Karpas-422 (cell line): ENCODE measurements around the gene AP1S1. TPM values are rescaled to one million over a fixed set of nuclear protein-coding genes. Genes with fewer than 3 reads are reported as not detected.
A peak's percentile ranks its signal among the peaks of the same experiment; 100 is the strongest.
"Not testable (repeated sequence)": the region's sequence is repeated elsewhere in the genome, so short reads cannot be mapped to it uniquely, and the experiment has no call there.

Experiments
- DNase-seq: peaks from one replicate; pipeline ENCODE4 v3.0.0-alpha.2; 2015
- H2AFZ ChIP-seq: fragments of 200-600 bp; sonication (generic); 2 replicates; pipeline ENCODE4 v1.6.1; 2014; ENCODE audit warnings: antibody characterized with exemption, low read length, mixed read lengths
- H3K27ac ChIP-seq: fragments of 200-600 bp; sonication (generic); 2 replicates; pipeline ENCODE4 v1.5.1; 2014; ENCODE audit warnings: mild to moderate bottlenecking, low read length, moderate library complexity
- H3K27me3 ChIP-seq: fragments of 200-600 bp; sonication (generic); 2 replicates; pipeline ENCODE4 v1.6.1; 2014; ENCODE audit warnings: low read length, mixed read lengths
- H3K36me3 ChIP-seq: fragments of 200-600 bp; sonication (generic); 2 replicates; pipeline ENCODE4 v1.6.1; 2014; ENCODE audit warnings: low read length, mixed read lengths; ENCODE audit not compliant: insufficient read depth
- H3K4me1 ChIP-seq: fragments of 200-600 bp; sonication (generic); 2 replicates; pipeline ENCODE4 v1.6.1; 2014; ENCODE audit warnings: mild to moderate bottlenecking, low read length, mixed read lengths
- H3K4me2 ChIP-seq: fragments of 200-600 bp; sonication (generic); 2 replicates; pipeline ENCODE4 v1.6.1; 2014; ENCODE audit warnings: low read length, low read depth, mild to moderate bottlenecking; ENCODE audit not compliant: poor library complexity, severe bottlenecking
- H3K4me3 ChIP-seq: fragments of 200-600 bp; sonication (generic); 2 replicates; pipeline ENCODE4 v1.5.1; 2014; ENCODE audit warnings: mild to moderate bottlenecking, antibody characterized with exemption, low read length, mixed read lengths
- H3K79me2 ChIP-seq: fragments of 200-600 bp; sonication (generic); 2 replicates; pipeline ENCODE4 v1.6.1; 2014; ENCODE audit warnings: mild to moderate bottlenecking, low read length, mixed read lengths
- H3K9ac ChIP-seq: fragments of 200-600 bp; sonication (generic); 2 replicates; pipeline ENCODE4 v1.6.0; 2014; ENCODE audit warnings: low read length
- H3K9me2 ChIP-seq: fragments of 200-600 bp; sonication (generic), shearing (Covaris generic); replicated peaks from 2 replicates; pipeline ENCODE4 v1.6.0; 2014; ENCODE audit warnings: mild to moderate bottlenecking, low read length, moderate library complexity; ENCODE audit not compliant: insufficient read depth
- H3K9me3 ChIP-seq: fragments of 300-700, 200-600 bp; sonication (generic); 2 replicates; pipeline ENCODE4 v1.6.1; 2014; ENCODE audit warnings: low read length, mixed read lengths
- H4K20me1 ChIP-seq: fragments of 200-600 bp; sonication (generic); 2 replicates; pipeline ENCODE4 v1.6.1; 2014; ENCODE audit warnings: mild to moderate bottlenecking, antibody characterized with exemption, low read length, low read depth; ENCODE audit not compliant: insufficient read depth
- total RNA-seq: library from RNA; depleted of rRNA; stranded (reverse); fragments of >200 nt; shearing (Covaris generic); gene quantifications from 2 replicates; pipeline ENCODE4 v1.2.3, GENCODE V29; 2014; ENCODE audit warnings: low replicate concordance

The AP1S1 gene
- total RNA-seq, 1 experiment from 2014 or later = 150 TPM

DNA sequence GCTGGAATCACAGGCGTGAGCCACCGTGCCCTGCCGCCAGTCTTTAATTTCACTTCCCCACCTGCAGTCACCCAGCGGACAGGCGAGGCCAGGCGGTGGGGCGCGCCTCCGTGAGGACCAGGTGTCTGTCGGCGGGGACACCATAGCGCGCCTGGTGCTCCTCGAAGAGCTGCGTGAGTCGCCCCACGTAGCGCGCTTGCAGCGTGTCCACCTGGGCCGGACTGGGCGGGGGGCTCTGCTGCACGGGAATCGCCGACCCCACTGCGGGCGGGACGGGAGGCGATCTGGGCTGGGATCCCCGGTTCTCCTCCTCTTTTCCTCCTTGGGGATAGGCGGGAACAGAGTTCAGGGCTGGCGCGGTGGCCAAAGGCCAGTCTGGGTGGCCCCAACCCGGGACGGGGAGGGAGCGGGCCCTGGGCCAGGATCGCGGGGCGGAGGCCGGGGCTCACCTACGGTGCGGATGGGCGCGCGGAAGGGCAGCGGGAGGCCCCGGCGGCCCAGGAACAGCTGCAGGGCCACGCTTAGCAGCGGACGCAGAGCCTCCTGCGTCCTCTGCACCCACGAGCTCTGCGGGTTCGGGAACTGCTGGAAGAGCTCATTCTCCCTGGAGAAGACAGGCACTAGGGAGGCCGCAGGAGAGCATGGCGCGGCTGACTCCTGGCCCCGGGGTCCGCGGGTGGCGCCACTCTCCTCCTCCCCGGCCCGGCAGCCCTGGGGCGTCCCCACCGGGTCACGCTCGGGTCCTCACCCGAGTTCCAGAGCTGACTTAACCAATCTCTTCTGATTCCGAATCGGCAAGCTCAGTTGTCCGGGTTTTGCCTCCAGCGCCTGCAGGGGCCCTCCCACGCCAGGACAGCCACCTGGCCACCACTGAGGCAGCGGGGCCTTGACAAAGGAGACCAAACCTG is 47.7 kb downstream of the AP1S1 start:
- H3K9ac ChIP-seq = no peak overlapping the region

DNA sequence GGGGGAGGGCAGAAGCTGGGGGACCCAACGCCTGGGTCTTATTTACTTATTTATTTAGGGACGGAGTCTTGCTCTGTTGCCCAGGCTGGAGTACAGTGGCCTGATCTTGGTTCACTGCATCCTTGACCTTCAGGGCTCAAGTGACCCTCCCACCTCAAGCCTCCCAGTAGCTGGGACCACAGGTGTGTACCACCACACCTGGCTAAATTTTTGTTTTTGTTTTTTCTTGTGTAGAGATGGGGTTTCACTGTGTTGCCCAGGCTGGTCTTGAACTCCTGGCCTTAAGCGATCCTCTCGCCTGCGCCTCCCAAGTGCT is 48.3 kb downstream of the AP1S1 start:
- H3K27me3 ChIP-seq = no peaks in the 10 kb centered on the region
- H3K79me2 ChIP-seq = no peaks in the 10 kb centered on the region
- H3K36me3 ChIP-seq = no peaks in the 10 kb centered on the region
- no peak for DNase-seq
- H3K4me1 ChIP-seq = peaks cover 7% of the 10 kb centered on the region
- H3K4me2 ChIP-seq = no peak overlapping the region
- H3K9me2 ChIP-seq = no peaks in the 10 kb centered on the region
- H3K4me3 ChIP-seq = no peak overlapping the region
- H2AFZ ChIP-seq = no peak overlapping the region
- H3K27ac ChIP-seq = no peak overlapping the region
- H4K20me1 ChIP-seq = no peaks in the 10 kb centered on the region
- H3K9ac ChIP-seq = no peak overlapping the region
- H3K9me3 ChIP-seq = no peaks in the 10 kb centered on the region

More for the DNA sequence above, 47.7 kb downstream of the AP1S1 start:
- no peak overlapping the region for H3K4me3 ChIP-seq
- H3K36me3 ChIP-seq = no peaks in the 10 kb centered on the region
- H2AFZ ChIP-seq = no peak overlapping the region
- H3K4me1 ChIP-seq = peaks cover 7% of the 10 kb centered on the region
- no peaks in the 10 kb centered on the region for H3K27me3 ChIP-seq
- H3K79me2 ChIP-seq = no peaks in the 10 kb centered on the region
- H3K27ac ChIP-seq = no peak overlapping the region
- no peak overlapping the region for H3K4me2 ChIP-seq
- no peaks in the 10 kb centered on the region for H3K9me3 ChIP-seq
- H4K20me1 ChIP-seq = no peaks in the 10 kb centered on the region
- no peaks in the 10 kb centered on the region for H3K9me2 ChIP-seq
- DNase-seq = no peak

DNA sequence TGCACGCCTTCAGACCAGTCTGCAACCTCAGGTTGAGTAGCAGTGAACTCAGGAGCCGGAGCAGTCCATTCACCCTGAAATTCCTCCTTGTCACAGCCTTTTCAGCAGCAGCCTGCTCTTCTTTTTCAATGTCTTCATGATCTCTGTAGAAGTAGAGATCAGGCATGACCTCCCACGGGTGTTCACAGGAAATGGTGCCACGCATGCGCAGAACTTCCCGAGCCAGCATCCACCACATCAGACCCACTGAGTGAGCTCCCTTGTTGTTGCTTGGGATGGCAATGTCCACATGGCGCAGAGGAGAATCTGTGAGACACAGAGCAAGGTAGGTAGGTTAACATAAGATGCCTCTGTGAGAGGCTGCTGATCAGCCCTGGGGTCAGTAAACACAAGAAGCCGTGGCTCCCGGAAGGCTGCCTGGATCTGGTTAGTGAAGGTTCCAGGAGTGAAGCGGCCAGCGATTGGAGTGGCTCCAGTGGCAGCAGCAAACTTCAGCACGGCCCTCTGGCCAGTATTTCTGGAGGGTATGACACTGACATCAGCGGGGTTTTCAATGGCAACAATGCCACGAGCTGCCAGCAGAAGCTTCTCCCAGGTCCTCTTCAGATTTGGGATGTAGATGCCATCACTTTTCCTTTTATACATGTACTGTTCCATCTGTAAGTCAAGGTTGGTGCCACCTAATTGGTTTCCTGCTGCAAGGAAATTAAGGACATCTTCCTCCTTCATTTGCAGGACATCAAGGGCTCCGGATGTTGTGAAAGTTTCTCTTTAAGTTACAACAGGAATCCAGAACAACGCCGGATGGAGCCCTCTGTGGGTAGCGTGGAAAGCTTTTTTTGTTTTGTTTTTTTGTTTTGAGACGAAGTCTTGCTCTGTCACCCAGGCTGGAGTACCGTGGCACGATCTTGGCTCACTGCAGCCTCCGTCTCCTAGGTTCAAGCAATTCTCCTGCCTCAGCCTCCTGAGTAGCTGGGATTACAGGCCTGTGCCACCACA is 49.8 kb downstream of the AP1S1 start:
- not testable (repeated sequence) for H4K20me1 ChIP-seq, H3K27me3 ChIP-seq, H3K9me3 ChIP-seq, H3K9me2 ChIP-seq, H3K36me3 ChIP-seq, DNase-seq, H3K4me1 ChIP-seq, H3K27ac ChIP-seq, H3K79me2 ChIP-seq, H3K4me3 ChIP-seq
- H3K9ac ChIP-seq = peak overlapping the region; percentile 31
- H2AFZ ChIP-seq = peak overlapping the region; percentile 84; the same call in 1 of the 2 replicates
- H3K4me2 ChIP-seq = peak overlapping the region; percentile 44

DNA sequence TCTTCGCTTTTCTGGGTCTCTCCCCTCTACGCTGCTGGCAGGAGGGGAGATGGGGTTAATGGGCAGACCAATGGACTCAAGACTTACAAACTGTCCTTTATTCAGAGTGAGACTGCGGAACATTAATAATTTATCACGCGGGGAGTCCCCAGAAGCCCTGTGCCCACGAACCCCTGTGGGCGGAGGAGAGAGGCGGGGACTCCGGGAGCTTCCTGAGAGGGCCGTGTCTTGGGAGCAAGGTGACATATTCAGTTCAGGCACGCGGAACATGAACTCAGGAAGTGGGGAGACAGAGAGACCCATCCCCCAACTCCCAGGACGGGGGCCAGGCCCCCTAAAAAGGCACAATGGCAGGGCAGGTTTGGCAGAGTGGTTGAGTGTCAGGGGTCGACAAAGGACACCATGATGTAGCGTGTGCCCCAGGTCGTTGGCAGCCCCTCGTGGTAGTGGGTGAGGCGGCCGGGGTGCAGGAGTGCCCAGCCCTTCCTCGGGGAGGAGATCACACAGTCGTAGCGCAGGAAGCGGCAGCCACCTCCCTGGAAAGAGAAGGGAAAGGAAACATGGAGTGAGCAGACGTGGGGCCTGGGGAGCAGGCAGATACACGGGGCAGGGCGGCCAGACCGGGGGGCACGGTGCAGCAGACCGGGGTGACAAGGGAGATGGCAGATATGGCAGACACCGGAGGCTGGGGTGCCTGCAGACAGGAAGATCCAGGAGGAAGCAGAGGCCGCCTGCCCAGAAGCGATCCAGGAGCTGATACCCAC is 51.8 kb downstream of the AP1S1 start:
- peaks cover 7% of the 10 kb centered on the region for H3K4me1 ChIP-seq
- no peak overlapping the region for H2AFZ ChIP-seq
- no peaks in the 10 kb centered on the region for H3K27me3 ChIP-seq
- no peak overlapping the region for H3K4me3 ChIP-seq
- H3K9me3 ChIP-seq = no peaks in the 10 kb centered on the region
- no peak overlapping the region for H3K9ac ChIP-seq
- no peaks in the 10 kb centered on the region for H4K20me1 ChIP-seq
- H3K9me2 ChIP-seq = no peaks in the 10 kb centered on the region
- H3K27ac ChIP-seq = no peak overlapping the region
- no peaks in the 10 kb centered on the region for H3K36me3 ChIP-seq
- no peaks in the 10 kb centered on the region for H3K79me2 ChIP-seq
- DNase-seq = no peak
- H3K4me2 ChIP-seq = no peak overlapping the region

DNA sequence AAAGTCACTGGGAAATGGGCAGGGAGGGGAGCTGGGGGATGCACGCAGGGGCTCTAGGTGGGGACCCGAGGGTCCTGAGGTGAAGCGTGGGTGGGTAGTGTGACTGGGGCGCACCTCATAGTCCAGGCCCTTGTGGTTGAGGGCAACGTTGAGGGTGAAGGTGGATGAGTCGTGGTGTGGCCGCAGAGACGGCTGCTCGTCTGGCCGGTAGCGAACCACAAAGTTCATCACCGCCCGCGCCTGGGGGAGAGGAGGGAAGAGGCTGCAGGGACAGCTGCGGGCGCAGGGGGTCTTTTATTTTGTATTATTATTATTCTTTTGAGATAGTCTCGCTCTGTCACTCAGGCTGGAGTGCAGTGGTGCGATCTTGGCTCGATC is 52.4 kb downstream of the AP1S1 start:
- no peaks in the 10 kb centered on the region for H3K9me3 ChIP-seq
- no peak overlapping the region for H2AFZ ChIP-seq
- H3K27ac ChIP-seq = no peak overlapping the region
- H3K79me2 ChIP-seq = no peaks in the 10 kb centered on the region
- no peak for DNase-seq
- H3K4me2 ChIP-seq = no peak overlapping the region
- H3K4me1 ChIP-seq = peaks cover 7% of the 10 kb centered on the region
- no peaks in the 10 kb centered on the region for H3K9me2 ChIP-seq
- no peak overlapping the region for H3K9ac ChIP-seq
- H3K4me3 ChIP-seq = no peak overlapping the region
- H3K36me3 ChIP-seq = no peaks in the 10 kb centered on the region
- no peaks in the 10 kb centered on the region for H3K27me3 ChIP-seq
- H4K20me1 ChIP-seq = no peaks in the 10 kb centered on the region

DNA sequence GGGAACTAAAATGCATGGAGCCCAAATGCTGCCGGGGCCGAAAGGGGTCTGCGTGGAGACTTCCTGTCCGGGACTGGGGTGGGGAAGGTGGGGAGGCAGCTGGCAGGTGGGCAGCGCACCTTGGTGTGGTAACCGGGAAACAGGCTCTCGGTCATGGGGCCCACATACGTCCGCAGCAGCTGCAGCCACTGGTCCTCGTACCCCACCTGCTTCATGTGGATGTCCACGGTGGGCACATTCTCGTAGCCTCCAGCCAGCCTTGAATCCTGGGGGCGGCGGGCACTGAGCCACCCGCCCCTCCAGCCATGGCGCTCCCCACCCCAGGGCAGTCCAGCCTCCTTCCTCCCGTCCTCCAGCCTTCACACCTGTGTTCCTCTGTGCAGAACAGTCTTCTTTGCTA is 53.2 kb downstream of the AP1S1 start:
- H3K4me3 ChIP-seq = no peak overlapping the region
- H3K79me2 ChIP-seq = no peaks in the 10 kb centered on the region
- DNase-seq = no peak
- no peaks in the 10 kb centered on the region for H3K9me3 ChIP-seq
- H3K9me2 ChIP-seq = no peaks in the 10 kb centered on the region
- peaks cover 7% of the 10 kb centered on the region for H3K4me1 ChIP-seq
- H3K27me3 ChIP-seq = no peaks in the 10 kb centered on the region
- H3K9ac ChIP-seq = no peak overlapping the region
- H4K20me1 ChIP-seq = no peaks in the 10 kb centered on the region
- H3K4me2 ChIP-seq = no peak overlapping the region
- H3K36me3 ChIP-seq = no peaks in the 10 kb centered on the region
- no peak overlapping the region for H3K27ac ChIP-seq
- H2AFZ ChIP-seq = no peak overlapping the region

DNA sequence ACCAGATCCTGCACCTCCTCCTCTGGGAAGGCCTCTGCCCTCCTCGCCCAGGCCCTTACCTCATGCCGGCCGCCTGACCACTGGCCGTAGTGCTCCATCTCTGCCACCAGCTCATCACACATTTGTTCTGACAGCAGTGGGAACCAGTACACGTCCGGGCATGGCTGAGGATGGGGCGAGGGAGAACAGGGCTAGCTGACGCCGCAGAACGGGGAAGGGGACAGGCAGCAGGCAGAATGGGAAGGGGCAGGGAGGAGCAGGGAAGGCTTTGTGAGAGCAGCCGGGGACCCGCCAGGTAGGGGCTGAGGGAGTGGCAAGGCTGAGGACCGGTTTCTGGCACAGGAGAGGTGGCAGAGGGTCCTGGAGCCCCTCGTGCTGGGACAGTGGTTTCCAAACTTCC is 54.5 kb downstream of the AP1S1 start:
- no peak overlapping the region for H3K27ac ChIP-seq
- no peaks in the 10 kb centered on the region for H3K79me2 ChIP-seq
- H4K20me1 ChIP-seq = no peaks in the 10 kb centered on the region
- H3K36me3 ChIP-seq = no peaks in the 10 kb centered on the region
- no peak for DNase-seq
- H2AFZ ChIP-seq = no peak overlapping the region
- H3K27me3 ChIP-seq = no peaks in the 10 kb centered on the region
- H3K4me3 ChIP-seq = no peak overlapping the region
- no peaks in the 10 kb centered on the region for H3K9me3 ChIP-seq
- H3K4me2 ChIP-seq = no peak overlapping the region
- H3K9me2 ChIP-seq = no peaks in the 10 kb centered on the region
- H3K4me1 ChIP-seq = peaks cover 2% of the 10 kb centered on the region
- H3K9ac ChIP-seq = no peak overlapping the region

DNA sequence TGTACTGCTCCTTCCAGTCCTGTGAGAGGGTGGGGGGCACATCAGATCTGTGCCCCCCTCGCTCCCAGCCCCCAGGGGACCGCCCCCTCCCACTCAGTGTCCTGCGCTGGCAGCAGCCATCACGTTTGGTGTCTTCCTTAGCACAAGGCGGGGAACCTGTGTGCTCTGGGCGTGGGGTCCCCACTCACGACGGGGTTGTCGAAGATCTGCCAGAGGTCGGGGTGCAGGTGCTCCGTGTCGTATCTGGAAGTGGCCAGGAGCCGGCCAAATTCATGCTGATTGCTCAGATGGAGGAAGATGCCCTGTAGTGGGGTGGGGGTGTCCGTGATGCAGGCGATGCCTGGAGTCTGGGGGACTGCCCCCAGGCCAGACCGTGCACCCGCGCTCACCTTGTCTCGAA is 55.9 kb downstream of the AP1S1 start:
- DNase-seq = no peak
- Histone ChIP-seq H3K27ac (no peak overlapping the region), H3K9me3 (no peaks in the 10 kb centered on the region), H3K36me3 (no peaks in the 10 kb centered on the region), H4K20me1 (no peaks in the 10 kb centered on the region), H3K27me3 (no peaks in the 10 kb centered on the region), H3K4me3 (no peak overlapping the region), H3K4me1 (no peaks in the 10 kb centered on the region), H3K79me2 (no peaks in the 10 kb centered on the region), H3K9ac (no peak overlapping the region), H3K9me2 (no peaks in the 10 kb centered on the region), H2AFZ (no peak overlapping the region), H3K4me2 (no peak overlapping the region)
